Right lobe of liver (tissue), 4 donors: Measurements from ENCODE around the gene FBXO9.

Experiments used
- POLR2A ChIP-seq: fragments of 450-650 bp; IDR thresholded peaks from one replicate; pipeline ENCODE4 v1.6.1; 2017; ENCODE audit warnings: antibody characterized with exemption, mild to moderate bottlenecking
- TF ChIP-seq, protein P1 (sequence below), 4 donors: fragments of 200-600 bp in 3 of 4; fragments of 450-650 bp in 1 of 4; IDR thresholded peaks; one replicate each; pipeline versions ENCODE4 v1.5.1 to v1.8.0; 2016 to 2022; ENCODE audit warnings: antibody characterized with exemption in 4 of 4, mild to moderate bottlenecking in 2 of 4
- donor health status: DM: no; HTN: no; CAD: no.
- donor health status: DM: no; HTN: no; CAD: no.
- donor health status: DM: no; HTN: yes; CAD: no.

- TF ChIP-seq POLR2A = no peak
- TF ChIP-seq, protein P1, sequence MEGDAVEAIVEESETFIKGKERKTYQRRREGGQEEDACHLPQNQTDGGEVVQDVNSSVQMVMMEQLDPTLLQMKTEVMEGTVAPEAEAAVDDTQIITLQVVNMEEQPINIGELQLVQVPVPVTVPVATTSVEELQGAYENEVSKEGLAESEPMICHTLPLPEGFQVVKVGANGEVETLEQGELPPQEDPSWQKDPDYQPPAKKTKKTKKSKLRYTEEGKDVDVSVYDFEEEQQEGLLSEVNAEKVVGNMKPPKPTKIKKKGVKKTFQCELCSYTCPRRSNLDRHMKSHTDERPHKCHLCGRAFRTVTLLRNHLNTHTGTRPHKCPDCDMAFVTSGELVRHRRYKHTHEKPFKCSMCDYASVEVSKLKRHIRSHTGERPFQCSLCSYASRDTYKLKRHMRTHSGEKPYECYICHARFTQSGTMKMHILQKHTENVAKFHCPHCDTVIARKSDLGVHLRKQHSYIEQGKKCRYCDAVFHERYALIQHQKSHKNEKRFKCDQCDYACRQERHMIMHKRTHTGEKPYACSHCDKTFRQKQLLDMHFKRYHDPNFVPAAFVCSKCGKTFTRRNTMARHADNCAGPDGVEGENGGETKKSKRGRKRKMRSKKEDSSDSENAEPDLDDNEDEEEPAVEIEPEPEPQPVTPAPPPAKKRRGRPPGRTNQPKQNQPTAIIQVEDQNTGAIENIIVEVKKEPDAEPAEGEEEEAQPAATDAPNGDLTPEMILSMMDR (IDR thresholded peaks at IDR 0.05) = no peak
These were observed 23.1 kb upstream of the FBXO9 start for GRCh38 chr6:53042112-53042511.
